ENCODE measurements around the gene PCDHGB2.
A peak's percentile ranks its signal among the peaks of the same experiment; 100 is the strongest.

Gene PCDHGB2

DNA sequence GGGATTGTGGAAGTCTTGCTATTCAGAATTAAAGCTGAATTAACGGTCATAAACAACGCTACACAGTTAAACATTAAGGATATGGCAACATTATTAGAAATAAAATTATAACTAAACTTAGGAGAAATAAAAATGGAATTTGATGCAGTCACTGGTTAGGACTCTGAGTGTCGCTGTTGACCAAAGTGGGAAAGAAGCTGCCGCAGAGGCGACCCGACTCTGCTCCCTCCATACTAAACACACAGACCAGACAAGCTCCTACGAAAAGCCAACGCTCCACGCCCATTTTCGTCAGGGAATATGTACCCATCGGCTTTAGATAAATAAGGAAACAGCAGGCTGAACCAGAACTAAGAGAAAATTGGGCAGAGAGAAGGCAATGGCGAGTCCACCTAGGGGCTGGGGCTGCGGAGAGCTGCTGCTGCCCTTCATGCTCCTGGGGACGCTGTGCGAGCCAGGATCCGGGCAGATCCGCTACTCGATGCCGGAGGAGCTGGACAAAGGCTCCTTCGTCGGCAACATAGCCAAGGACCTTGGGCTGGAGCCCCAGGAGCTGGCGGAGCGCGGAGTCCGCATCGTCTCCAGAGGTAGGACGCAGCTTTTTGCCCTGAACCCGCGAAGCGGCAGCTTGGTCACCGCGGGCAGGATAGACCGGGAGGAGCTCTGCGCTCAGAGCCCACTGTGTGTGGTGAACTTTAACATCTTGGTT is 4.3 kb downstream of the PCDHGB2 start, which contains the start of gene PCDHGA5:
TSS of gene PCDHGA5 (plus strand) at position 211 of the 709 bp plus-strand sequence. CDS start at position 380, 169 bp downstream.
- in situ Hi-C loops (cut with MboI; ENCODE audit: low pct_unique_long_range_greater_than_20kb, low sequenced_read_pairs, unreplicated experiment): no loop called here
- no peak for DNase-seq (ENCODE audit: low spot score)
- TF ChIP-seq, protein P1, sequence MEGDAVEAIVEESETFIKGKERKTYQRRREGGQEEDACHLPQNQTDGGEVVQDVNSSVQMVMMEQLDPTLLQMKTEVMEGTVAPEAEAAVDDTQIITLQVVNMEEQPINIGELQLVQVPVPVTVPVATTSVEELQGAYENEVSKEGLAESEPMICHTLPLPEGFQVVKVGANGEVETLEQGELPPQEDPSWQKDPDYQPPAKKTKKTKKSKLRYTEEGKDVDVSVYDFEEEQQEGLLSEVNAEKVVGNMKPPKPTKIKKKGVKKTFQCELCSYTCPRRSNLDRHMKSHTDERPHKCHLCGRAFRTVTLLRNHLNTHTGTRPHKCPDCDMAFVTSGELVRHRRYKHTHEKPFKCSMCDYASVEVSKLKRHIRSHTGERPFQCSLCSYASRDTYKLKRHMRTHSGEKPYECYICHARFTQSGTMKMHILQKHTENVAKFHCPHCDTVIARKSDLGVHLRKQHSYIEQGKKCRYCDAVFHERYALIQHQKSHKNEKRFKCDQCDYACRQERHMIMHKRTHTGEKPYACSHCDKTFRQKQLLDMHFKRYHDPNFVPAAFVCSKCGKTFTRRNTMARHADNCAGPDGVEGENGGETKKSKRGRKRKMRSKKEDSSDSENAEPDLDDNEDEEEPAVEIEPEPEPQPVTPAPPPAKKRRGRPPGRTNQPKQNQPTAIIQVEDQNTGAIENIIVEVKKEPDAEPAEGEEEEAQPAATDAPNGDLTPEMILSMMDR (IDR thresholded peaks at IDR 0.05; ENCODE audit: extremely low read depth, insufficient read depth, missing control alignments): no peak

DNA sequence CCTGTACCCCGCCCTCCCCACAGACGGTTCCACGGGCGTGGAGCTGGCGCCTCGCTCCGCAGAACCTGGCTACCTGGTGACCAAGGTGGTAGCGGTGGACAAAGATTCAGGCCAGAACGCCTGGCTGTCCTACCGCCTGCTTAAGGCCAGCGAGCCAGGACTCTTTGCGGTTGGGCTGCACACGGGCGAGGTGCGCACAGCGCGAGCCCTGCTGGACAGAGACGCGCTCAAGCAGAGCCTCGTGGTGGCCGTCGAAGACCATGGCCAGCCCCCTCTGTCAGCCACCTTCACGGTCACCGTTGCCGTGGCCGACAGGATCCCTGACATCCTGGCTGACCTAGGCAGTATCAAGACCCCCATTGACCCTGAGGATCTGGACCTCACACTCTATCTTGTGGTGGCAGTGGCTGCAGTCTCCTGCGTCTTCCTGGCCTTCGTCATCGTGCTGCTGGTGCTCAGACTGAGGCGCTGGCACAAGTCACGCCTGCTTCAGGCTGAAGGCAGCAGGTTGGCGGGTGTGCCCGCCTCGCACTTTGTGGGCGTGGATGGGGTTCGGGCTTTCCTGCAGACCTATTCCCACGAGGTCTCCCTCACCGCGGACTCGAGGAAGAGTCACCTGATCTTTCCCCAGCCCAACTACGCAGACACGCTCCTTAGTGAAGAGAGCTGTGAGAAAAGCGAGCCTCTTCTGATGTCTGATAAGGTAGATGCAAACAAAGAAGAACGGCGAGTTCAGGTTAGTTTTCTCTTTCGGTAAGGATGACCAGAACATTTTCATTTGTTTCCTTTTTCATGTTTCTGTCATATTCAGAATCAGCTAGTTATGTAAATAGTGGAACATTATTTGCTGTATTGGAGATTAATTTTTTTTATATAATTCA is 6.5 kb downstream of the PCDHGB2 start:
- TF ChIP-seq, protein P1 (IDR thresholded peaks at IDR 0.05; ENCODE audit: extremely low read depth, insufficient read depth, missing control alignments): no peak
- no peak for DNase-seq (ENCODE audit: low spot score)
- in situ Hi-C loops (cut with MboI; ENCODE audit: low pct_unique_long_range_greater_than_20kb, low sequenced_read_pairs, unreplicated experiment): no loop called here

DNA sequence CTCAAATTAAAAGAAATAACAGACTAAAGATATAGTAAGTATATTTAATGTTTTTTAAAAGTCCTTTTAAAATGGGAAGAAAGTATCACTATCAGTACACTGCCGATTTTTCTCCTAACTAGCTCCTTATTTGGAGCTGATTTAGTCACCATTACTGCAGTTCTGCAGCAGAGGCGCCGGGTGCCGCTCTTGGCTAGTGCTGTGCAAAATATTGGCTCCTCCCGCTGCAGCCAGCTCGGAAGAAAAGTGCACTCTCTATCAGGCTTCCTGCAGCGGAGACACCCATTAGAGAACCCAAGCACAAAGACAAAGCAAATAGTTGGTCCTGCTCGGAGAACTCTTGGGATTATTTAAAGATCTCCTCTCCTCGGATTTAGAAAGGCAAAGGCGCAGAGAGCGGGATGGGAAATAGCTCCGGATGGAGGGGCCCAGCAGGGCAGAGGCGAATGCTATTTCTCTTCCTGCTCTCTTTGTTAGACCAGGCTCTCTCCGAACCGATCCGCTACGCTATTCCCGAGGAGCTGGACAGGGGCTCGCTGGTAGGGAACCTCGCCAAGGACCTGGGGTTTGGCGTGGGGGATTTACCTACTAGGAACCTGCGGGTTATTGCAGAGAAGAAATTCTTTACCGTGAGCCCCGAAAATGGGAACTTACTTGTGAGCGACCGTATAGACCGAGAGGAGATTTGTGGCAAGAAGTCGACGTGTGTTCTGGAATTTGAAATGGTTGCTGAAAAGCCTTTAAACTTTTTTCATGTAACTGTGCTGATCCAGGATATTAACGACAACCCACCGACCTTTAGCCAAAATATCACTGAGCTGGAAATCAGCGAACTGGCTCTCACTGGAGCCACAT is 10.4 kb downstream of the PCDHGB2 start, which contains the start of gene PCDHGB3:
TSS of gene PCDHGB3 (plus strand) at position 249 of the 855 bp plus-strand sequence. CDS start at position 402, 153 bp downstream.
- DNase-seq (ENCODE audit: low spot score): peak; percentile 84

DNA sequence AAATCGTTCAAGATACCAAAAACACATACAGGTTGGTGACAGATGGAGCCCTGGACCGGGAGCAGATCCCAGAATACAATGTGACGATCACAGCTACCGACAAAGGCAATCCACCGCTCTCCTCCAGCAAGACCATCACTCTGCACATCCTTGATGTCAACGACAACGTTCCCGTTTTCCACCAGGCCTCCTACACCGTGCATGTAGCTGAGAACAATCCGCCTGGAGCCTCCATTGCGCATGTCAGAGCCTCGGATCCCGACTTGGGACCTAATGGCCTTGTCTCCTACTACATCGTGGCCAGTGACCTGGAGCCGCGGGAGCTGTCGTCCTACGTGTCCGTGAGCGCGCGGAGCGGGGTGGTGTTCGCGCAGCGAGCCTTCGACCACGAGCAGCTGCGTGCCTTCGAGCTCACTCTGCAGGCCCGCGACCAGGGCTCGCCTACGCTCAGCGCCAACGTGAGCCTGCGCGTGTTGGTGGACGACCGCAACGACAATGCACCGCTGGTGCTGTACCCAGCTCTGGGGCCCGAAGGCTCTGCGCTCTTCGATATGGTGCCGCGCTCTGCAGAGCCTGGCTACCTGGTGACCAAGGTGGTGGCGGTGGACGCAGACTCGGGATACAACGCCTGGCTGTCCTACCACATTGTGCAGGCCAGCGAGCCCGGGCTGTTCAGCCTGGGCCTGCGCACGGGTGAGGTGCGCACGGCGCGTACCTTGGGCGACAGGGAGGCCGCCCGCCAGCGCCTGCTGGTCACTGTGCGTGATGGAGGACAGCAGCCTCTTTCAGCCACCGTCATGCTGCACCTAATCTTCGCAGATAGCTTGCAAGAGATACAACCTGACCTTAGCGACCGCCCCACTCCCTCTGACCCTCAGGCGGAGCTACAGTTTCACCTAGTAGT is 12.0 kb downstream of the PCDHGB2 start:
- TF ChIP-seq, protein P1 (IDR thresholded peaks at IDR 0.05; ENCODE audit: extremely low read depth, insufficient read depth, missing control alignments): no peak
- in situ Hi-C loops (cut with MboI; ENCODE audit: low pct_unique_long_range_greater_than_20kb, low sequenced_read_pairs, unreplicated experiment): no loop called here

More for the DNA sequence above, 10.4 kb downstream of the PCDHGB2 start, which contains the start of gene PCDHGB3:
- TF ChIP-seq, protein P1 (IDR thresholded peaks at IDR 0.05; ENCODE audit: extremely low read depth, insufficient read depth, missing control alignments): peak; percentile 77
- in situ Hi-C loops (cut with MboI; ENCODE audit: low pct_unique_long_range_greater_than_20kb, low sequenced_read_pairs, unreplicated experiment): no loop called here

DNA sequence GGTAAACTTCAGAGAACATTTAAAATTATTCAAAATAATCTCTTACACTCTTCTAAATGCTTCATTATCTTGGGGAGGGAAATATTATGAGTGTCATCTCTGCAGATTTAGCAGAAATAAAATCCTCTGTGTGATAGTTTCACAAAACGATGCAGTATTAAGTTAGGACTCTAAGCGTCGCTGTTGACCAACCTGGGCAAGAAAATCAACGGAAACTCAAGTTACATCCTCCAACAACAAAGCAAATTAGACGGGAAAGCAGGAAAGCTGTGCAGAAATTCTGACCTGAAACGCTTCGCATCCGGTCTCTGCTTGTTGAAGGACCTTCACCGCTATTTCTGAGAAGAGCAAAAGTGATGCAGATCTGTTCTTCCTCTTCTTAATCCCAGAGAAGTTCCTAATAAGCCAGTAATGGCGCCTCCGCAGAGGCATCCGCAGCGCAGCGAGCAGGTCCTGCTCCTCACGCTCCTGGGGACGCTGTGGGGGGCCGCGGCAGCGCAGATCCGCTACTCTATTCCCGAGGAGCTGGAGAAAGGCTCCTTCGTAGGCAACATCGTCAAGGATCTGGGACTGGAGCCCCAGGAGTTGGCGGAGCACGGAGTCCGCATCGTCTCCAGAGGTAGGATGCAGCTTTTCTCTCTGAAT is 14.0 kb downstream of the PCDHGB2 start, which contains the start of gene PCDHGA6:
TSS of gene PCDHGA6 (plus strand) at position 219 of the 645 bp plus-strand sequence. CDS start at position 412, 193 bp downstream.
- TF ChIP-seq, protein P1 (IDR thresholded peaks at IDR 0.05; ENCODE audit: extremely low read depth, insufficient read depth, missing control alignments): peak; percentile 30
- DNase-seq (ENCODE audit: low spot score): no peak
- in situ Hi-C loops (cut with MboI; ENCODE audit: low pct_unique_long_range_greater_than_20kb, low sequenced_read_pairs, unreplicated experiment): no loop called here

More for the DNA sequence above, 12.0 kb downstream of the PCDHGB2 start:
- no peak for DNase-seq (ENCODE audit: low spot score)

Data from GM13977 (cell line).